NCI-H460 (cell line): ENCODE measurements around the gene KRT86. TPM values are rescaled to one million over a fixed set of nuclear protein-coding genes. Genes with fewer than 3 reads are reported as not detected.
"Not testable (repeated sequence)": the region's sequence is repeated elsewhere in the genome, so short reads cannot be mapped to it uniquely, and the experiment has no call there.

Experiments used
- DNase-seq: peaks from one replicate; pipeline ENCODE4 v3.0.0-alpha.2; 2016; ENCODE audit warnings: low read depth; ENCODE audit errors: extremely low read depth
- total RNA-seq: library from RNA; depleted of rRNA; stranded (reverse); fragments of >200 nt; shearing (Covaris generic); gene quantifications from 2 replicates; pipeline ENCODE4 v1.2.3, GENCODE V29; 2014

The KRT86 gene
- total RNA-seq, 1 experiment from 2014 or later = 0.92 TPM

DNA sequence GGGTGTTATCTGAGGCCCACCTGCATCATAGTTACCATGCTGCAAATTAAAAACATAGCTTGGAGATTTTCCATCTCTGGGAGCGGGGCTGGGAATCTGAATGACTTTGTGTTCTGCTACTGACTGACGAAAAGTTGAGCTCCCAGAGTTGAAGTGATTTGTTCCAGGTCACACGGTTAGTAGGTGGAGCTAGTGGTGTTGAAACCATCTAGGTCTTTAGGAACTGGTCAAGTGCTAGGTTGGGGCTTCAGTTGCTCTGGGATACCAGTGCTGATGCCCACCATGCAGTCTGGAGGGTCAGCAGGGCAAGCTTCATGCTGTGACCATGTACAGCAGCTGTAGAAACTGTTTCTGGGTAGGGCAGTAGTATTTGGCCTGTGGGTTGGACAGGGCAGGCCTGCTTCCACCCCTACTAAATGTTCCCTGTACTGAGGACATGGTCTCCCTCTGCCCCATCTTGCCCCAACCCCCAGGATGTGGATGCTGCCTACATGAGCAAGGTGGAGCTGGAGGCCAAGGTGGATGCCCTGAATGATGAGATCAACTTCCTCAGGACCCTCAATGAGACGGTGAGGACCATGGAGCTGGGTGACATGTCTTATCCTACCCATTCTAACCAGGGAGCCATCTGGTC is 36.1 kb upstream of the KRT86 start:
- no peak for DNase-seq

DNA sequence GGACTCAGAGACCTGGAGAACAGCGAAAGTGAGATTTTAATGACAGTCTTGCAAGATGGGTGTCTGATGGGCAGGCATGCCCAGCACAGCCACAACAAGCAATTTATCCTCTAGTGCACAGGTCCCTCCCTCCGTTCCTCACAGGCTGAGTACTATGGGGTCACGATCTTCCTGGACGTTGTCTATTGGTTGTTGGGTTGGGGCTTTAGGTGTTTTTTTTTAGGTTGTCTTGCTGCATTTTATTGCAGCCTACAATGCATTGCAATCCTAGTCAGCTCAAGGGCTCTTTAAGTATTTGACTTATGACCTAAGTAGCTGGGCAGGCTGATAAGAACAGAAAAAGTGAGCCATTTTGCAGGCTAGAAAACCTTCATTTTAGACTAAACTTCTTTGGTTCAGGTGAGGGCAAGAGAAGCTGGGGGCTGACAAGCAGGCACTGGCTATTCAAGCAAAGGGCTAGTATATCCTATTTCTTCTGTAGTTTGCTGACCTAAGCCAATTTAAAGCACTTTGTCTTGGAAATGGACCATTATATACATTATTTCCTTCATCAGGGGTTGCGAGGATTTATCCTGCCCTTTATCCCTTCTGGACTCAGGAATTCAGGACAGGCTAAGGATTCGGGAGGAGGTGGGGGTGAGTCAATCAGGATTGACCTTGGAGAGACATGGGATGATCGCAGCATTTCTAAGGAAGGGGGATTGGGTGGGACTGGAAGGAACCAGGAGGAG is 35.4 kb upstream of the KRT86 start:
- DNase-seq = no peak

DNA sequence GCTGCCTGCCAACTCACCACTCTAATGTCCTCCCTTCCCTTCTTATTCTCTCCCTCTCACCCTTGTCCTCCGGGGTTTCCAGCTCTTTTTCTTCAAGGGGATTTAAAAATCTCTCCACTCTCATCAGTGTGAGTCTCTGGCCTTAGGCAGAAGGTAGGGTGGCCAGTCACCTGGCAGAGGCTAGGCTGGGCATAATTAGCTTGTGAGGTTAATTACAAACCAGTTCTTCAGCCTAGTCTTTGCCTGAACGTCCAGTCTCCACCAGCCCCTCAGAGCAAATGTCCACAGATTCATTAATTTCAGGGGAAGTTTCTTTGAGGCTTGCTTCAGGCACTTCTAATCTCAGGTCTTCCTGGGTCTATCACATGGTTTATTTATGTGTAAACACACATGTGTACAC is 34.7 kb upstream of the KRT86 start:
- no peak for DNase-seq

GRCh38 chr12:52240247-52240646 is 34.2 kb upstream of the KRT86 start:
- DNase-seq = not testable (repeated sequence)

DNA sequence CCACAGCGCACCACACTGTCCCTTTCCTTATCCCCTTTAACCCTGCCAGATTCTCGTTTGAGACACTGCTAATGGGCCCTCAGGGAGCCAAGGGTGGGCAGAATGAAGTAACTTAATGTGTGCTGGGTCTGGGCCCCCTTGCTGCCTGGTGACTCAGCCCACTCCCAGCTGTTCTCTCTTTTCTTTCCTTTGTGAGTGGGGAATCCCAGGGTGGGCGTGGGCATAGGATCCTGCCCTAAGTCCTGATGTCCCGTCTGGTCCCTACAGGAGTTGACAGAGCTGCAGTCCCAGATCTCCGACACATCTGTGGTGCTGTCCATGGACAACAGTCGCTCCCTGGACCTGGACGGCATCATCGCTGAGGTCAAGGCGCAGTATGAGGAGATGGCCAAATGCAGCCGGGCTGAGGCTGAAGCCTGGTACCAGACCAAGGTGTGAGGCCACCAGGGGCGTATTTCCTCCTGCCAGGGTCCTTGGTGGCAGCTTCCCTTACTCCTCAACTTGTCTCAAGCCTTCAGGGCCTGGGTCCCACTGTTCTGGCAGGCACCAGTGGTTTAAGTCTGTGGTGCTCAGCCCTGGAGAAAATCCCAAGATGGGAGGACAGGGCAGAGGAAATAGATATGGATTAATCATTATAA is 33.1 kb upstream of the KRT86 start:
- DNase-seq = no peak

- DNase-seq = no peak
Measured at GRCh38 chr12:52242442-52243258, 31.8 kb upstream of the KRT86 start.

- peak; percentile 26 for DNase-seq
Measured at GRCh38 chr12:52243259-52243855, 31.1 kb upstream of the KRT86 start.

- peak; percentile 85 for DNase-seq
Measured at GRCh38 chr12:52243856-52244614, 30.4 kb upstream of the KRT86 start.

DNA sequence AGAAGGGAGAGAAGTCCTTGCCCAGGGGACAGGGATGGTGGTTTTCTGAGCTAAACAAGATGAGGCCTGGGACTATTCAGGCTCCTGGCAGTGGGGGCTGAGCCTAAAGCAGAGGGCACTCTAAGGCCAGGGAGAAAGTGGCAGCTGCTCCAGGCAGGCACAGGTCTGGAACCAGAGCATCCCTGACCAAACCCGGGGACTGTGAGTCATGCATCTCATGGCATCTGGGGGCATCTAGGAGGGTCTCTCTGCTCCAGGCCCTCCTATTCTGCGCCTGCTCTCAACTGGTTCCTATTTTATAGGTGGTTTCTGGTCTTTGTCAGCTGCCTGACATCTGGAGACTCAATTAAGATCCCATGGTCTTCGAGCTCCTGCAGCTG is 29.8 kb upstream of the KRT86 start:
- DNase-seq = no peak

- DNase-seq = no peak
Measured at GRCh38 chr12:52245259-52245961, 29.0 kb upstream of the KRT86 start.

DNA sequence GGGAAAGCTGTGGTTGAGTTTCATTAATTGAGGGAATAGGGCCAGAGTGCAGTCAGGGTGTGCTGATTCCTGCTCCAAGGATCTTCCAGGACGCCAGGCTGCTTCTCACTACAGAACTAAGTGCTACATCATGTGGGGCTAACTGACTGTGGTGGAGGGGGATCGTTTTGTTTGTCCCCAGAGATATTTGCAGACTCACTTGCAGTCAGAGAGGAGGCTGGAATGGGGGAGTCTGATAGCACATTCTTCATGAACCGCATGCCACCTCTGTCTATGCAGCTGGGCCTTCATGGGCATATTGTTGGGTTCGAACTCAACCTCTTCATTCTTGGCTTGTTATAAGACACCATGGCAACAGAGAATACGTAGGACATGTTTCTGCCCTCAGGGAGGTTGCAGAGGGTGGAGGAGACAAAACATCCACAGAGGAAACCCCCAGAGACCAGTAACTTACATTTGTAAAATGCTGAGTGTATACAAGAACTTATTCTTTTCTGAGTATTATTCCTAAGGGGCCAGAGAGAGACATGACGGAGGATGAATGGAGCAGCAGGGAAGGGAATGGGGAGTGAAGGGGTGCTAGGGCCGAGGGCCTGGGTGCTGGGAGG is 28.4 kb upstream of the KRT86 start:
- no peak for DNase-seq

GRCh38 chr12:52246720-52247621 is 27.5 kb upstream of the KRT86 start:
- peak; percentile 26 for DNase-seq

- DNase-seq = no peak
Measured at GRCh38 chr12:52247622-52248540, 26.6 kb upstream of the KRT86 start.

- no peak for DNase-seq
Measured at GRCh38 chr12:52248541-52249461, 25.6 kb upstream of the KRT86 start.

DNA sequence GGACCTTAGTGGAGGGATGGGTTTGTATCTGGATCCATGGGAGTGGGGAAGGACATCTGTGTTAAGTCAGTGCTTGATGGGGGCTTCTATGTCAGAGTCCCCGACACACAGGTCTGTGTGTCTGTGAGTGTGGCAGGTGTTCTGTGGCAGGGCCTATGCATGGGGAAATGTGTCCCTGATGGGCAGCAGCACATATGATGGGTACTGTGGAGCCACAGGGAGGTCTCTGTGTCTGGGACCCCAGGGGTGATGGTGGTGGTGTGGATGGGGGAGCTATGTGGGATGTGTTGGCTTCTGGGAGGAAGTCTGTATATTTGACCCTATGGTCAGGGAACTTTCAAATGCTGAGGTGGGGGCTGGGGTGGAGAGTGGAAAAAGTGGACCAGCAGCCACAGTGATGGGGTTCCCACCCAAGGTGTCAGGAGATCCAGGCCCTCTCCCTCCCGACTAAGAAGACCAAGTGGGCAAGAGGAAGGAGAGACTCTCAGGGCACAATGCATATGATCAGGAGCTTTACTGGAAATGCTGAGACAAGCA is 24.9 kb upstream of the KRT86 start:
- DNase-seq = no peak
